ENCODE data around the gene F2RL2. TPM values are rescaled to one million over a fixed set of nuclear protein-coding genes. Genes with fewer than 3 reads are reported as not detected.

F2RL2 gene, protein sequence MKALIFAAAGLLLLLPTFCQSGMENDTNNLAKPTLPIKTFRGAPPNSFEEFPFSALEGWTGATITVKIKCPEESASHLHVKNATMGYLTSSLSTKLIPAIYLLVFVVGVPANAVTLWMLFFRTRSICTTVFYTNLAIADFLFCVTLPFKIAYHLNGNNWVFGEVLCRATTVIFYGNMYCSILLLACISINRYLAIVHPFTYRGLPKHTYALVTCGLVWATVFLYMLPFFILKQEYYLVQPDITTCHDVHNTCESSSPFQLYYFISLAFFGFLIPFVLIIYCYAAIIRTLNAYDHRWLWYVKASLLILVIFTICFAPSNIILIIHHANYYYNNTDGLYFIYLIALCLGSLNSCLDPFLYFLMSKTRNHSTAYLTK
- total RNA-seq (ENCODE audit: insufficient read depth, low replicate concordance), result 0.96 TPM

DNA sequence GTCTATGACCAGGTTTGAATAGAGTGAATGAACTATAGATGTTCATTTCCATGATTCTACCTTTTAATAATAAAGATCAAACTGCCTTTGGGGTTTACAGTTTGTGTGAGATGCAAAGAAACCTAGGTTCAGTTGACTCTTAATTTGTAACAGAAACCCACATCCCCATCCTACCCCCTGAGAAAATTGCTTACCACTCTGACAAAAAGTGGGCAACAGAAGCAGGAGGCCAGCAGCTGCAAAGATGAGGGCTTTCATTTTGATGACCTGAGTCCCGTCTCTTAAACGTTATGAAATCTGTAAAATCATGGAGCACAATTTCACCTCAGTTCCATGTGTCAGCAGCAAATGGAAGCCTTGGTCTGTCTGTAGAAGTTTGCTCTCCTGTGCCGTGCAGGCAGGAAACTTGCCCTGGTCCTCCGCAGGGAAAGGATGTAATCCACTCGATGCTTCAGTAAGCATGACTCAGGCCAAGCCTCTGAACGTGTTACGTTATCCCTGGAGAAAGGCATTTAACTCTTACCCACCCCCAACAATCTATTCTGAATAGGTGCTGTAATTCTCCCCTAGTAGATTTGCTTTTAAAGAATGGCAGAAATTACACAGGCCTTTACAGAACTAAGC lies at the start of gene F2RL2:
Gene F2RL2 (minus strand): TSS at position 431 of the 624 bp plus-strand sequence. CDS start 173 bp downstream, at position 258.
- peak; percentile 79 for DNase-seq (ENCODE audit: low spot score)

DNA sequence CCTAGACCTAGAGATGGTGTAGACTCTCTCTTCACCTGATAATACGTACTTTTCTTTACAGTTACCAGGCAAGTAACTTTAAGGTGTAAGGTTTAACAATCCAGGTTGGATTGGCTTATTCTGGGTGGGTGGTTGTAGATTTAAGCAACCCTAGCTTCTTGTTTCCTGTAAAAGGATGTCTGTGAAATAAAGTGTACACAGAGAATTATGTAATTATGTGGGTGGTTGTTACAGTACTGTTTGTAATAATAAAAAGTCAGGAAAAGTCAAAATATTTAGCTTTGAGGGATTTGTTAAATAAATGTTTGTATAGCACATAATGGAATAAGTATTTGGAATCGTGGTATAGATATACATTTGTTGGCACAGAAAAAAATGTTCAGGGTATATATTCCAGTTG lies 49.0 kb upstream of the F2RL2 start:
- no peak for DNase-seq (ENCODE audit: low spot score)

DNA sequence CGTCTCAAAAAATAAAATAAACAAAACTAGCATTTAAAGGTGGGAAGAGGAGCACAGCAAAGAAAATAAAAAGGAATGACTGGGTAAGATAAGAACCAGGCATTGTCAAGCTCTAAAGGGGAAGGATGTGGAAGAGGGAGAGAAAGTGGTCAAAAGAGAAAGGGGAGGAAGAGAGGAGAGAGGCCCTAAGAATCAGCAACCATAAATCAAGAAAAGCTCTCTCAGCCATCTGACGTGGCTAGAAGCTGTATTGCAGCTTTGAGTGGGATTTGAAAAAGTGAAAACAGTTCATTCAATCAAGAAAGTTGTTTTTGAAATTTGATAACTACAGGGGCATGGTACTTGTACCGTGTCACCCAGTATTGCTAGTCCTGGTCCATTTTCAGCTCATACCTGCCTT lies 47.3 kb upstream of the F2RL2 start:
- DNase-seq (ENCODE audit: low spot score), result no peak

DNA sequence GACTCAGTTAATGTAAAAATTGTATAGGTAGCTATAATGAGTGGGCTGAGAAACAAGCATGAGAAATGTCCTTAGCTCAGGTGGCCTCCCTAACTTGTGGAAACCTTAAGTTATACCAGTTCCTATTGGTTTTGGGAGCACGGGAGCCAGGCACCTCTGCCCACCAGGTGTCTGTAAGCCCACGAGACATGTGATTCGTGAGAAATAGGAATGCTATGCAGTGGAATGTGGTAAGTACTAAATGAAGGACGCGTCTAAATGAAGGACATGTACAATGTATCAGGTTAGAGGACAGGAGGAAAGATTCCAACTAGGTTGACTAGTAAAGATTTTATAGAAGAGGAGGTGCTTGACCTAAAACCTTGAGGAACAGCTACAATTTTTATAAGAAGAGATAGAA lies 46.0 kb upstream of the F2RL2 start:
- no peak for DNase-seq (ENCODE audit: low spot score)

DNA sequence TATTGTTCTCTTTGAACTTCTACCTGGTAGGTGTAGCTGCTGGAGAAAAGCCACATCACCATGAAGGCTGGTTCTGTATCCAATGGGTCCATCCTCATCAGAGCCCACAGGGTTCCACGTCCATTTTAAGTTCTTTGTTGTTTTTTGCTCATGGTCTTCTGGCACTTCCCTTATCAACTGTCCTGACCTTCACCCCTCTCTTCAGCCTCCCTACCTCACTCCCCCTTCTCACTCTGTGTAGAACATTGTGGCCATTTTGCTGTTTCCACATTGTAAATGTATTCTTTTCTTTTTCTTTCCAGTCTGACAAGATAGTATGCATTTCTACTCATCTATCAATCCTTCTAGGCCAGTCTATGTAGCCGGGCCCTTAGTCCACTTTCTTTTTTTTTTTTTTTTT lies 44.3 kb upstream of the F2RL2 start:
- DNase-seq (ENCODE audit: low spot score), result no peak

DNA sequence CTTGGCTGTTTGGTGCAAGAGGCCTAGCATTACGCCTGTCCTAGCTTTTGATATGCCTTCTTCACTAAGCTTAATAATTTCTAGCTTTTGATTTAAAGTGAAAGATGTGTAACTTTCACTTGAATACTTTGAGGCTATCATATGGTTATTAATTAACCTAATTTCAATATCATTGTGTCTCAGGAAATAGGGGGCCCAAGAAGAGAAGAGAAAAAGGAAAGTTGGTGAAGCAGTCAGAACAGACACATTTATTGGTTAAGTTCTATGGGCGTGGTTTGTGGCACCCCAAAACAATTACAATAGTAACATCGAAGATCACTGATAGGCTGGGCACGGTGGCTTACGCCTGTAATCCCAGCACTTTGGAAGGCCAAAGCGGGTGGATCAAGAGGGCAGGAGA lies 40.9 kb upstream of the F2RL2 start:
- DNase-seq (ENCODE audit: low spot score), result no peak

DNA sequence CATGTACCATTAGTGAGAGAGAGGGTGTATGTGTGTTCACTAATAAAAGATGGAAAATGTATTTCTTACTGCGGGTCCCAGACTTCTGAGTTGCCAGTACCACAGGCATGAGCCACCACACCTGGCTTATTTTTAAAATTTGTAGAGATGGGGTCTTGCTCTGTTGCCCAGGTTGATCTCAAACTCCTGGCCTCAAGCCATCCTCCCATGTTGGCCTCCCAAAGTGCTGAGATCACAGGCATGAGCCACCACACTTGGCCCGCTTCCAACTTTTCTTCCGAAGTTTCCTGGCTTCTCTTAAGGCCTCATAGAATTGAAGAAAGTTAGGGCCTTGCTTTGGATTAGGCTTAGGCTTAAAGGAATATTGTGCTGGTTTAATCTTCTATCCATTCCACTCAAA lies 40.4 kb upstream of the F2RL2 start:
- DNase-seq (ENCODE audit: low spot score), result no peak

DNA sequence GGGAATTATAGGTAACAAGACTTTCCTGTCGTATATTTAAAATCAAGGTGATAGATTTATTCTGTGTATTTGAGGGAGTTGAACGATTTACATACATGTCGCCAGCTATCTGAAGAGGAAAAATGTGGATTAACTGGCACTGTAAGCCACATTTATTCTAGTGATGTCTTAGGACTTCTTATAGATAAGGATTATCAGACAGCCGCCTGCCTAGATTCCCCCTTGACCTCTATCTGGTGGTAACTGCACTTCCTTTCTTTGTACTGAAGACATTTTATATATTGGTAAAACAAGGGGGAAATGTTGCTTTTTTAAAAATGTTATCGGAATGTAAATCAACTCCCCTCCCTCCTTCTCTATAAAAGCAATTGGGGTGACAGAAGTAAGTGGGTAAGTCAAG lies 39.3 kb upstream of the F2RL2 start:
- DNase-seq (ENCODE audit: low spot score), result no peak

DNA sequence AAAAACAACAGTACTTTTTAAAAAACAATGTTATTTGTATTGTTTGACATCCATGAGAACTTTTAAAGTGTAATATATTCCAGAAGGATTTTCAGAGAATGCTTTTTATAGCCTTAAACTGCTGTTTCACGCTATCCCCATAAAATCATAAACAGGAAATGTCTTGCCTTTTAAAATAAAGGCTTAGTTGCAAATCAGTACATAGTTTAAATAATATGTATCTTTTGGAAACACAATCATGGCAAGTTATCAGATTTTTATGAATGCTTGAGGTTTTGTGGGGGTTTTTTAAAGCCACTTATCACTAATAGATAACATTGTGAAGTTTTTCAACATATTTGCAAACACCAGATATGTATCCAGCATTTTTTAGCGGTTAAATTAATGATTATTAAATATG lies 37.2 kb upstream of the F2RL2 start:
- no peak for DNase-seq (ENCODE audit: low spot score)

DNA sequence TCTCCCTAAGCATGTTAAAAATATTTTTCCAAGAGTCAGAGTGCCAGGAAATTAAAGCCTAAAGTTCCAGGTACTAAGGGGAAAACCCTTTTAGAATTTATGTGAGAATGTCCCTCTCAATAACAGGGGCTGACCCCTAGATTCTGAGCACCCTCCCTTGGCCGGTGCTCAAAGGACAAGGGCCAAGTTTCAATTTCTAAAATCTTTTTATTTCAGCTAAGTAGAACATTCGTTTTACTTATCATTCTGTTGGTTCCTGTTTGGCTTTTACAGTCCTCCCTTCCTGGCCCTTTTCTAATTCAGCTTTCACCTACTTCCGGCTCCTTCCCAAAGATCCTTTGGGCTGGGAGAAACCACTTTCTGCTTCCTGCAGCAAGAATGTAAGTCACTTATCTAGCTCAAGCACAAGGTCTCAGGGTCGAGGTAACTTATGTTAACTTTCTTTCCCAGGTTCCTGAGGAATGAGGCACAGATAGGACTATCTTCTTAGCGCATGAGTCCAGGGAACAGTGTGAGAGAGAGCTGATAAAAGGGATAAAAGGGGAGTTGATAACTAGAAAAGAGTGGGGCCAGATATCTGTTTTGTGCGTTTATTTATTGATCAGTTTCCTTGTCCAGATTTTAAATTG lies 34.6 kb upstream of the F2RL2 start:
- DNase-seq (ENCODE audit: low spot score), result no peak

DNA sequence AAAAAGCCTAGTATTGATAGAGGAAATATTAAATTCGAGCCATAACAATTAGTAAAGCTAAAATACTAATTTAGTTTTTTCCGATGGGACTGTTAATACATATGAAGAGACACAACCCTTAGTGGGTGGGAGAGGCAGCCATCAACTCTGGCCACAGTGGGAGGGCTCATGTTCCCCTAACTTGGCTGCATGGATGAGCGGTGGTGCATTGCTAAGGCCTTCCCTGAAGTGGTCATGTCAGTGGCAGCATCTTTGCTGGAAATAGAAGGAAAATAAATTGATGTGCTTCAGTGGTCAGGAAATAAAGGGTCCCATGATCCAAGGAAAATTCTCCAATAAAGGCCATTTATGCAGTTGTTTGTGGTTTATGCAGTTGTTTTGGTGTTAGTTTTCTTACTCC lies 33.9 kb upstream of the F2RL2 start:
- no peak for DNase-seq (ENCODE audit: low spot score)

DNA sequence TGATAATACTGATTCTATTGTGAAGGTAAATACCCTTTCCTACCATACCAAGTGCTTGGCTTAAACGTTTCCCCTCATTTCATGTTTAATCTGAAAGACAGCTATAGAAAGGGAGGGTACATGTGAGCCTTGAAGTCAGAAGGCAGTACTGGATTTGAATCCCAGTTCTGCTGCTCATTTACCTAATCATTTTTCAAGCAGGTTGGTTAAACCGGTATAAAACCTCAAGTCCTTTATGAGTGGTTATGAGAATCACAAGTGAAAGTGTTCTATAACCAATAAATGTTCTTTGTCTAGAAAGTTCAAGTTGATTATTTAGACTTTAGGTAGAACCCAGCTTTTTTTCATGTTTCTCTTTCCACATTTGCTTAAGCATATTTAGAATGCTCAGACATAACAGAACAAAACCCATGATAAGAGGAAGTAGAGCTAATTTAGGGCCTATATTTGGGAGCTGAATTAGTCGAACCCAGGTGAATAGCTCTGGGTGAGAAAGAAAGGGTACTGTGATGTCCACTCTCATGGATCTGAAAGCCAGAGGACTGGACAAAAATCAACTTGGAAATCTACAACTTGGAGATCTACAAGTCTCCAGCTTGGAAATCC lies 29.7 kb upstream of the F2RL2 start:
- DNase-seq (ENCODE audit: low spot score), result no peak

DNA sequence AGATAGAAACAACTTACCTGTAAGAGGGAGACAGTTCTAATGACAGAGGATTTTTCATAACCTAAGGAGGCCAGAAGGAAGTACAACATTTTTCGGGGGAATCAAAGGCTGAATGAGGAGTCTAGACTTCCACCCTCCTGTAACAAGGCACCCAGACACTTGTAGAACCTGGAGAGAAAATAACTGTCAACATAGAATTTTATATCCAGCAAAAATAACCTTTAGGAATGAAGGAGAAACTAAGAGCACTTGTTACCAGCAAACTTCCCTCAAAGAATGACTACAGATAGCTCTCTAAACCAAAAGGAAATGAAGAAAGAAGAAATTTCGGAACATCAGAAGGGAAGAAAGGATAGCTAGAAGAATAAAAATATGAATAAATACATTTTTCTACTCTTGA lies 25.9 kb upstream of the F2RL2 start:
- no peak for DNase-seq (ENCODE audit: low spot score)

DNA sequence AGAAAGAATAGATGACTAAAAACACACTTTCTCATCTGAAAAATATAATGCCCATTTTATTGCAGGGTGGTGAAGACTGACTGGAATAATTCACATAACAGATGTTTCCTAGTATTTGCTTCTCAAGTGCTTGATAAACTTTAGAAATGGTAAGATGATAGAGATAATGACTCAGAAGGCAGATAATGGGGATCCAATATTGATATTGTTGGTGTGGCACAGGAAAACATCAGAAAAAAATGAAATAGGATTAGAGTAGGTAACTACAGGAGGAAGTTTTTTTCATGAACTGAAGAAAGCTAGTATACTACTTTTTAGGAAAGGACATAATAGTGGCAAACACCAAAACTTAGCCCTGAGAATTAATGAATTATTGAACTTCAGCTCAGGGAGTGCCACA lies 20.2 kb upstream of the F2RL2 start:
- DNase-seq (ENCODE audit: low spot score), result no peak

DNA sequence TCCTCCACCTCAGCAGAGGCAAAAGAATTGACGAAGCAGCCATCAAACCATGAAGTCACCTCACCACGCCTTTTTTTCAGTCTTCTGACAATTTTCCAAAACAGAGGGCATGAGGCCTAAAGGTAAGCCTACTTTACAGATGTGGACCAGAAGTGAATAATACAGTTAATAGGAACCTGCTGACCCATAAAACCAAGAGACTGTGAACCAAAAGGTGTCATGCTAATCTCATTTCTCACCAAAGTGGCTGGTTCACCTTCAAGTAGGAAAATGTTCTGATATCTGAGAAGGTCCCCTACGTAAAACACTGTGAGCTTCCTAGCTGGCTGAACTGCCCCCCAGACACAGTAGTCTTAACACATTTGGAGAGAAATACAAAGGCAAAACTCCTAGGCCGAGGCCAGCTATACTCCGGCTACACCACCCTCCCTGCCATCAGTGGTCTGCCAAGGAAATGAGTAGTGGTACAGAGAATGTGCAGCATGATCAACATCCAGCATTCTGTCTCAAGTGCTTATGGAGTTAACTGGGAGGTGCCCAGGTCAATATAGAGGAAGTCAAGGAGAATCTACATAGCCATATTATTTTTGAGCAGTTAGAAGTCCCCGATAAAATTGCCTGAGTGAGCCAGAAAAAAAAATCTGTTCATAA lies 19.3 kb upstream of the F2RL2 start:
- DNase-seq (ENCODE audit: low spot score), result no peak

DNA sequence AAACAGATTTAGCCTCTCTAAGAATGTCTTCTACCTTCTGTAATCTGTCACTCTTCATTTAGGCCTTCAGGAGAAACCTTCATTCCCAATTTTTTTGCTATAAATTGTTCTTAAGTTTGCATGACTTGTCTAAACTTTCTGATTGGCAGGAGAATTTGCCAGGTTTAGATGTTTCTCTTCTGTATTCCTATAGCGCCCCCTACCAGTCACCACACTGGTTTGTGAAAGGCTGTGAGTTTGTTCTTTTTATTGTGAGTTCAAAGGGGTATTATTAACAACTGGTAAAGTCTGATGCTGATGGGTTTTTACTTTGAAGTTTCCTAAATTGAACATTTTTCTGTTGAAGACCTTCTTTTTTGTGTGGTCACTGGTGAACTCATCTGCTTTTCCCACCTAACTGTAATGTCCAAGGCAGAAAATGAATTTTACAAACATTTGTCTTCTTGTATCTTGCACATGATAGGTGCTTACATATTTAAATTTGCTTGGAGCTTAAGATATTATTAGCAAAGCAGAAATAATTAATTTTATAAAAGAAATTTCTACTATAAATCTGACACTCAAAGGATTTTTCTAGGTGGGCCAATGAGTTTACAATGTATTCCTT lies 18.4 kb upstream of the F2RL2 start:
- DNase-seq (ENCODE audit: low spot score), result peak; percentile 61

DNA sequence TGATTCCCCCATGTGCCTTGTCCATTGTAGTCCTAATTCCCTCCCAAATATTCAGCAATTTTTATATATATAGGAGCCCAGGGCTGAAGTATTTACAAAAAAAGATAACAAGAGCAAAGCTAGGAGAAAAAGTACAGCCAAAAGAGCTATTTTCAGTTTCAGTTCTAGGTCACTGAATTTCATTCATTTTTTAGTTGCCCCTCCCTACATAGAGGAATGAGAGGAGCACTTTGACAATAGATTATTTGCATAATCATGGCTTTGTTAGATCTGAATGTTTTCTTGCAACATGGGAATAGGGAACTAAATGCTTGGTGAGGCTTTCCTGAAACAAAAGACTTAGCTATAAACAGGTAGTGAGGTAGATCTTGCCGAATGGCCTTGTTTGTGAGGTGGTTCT lies 15.3 kb upstream of the F2RL2 start:
- no peak for DNase-seq (ENCODE audit: low spot score)

DNA sequence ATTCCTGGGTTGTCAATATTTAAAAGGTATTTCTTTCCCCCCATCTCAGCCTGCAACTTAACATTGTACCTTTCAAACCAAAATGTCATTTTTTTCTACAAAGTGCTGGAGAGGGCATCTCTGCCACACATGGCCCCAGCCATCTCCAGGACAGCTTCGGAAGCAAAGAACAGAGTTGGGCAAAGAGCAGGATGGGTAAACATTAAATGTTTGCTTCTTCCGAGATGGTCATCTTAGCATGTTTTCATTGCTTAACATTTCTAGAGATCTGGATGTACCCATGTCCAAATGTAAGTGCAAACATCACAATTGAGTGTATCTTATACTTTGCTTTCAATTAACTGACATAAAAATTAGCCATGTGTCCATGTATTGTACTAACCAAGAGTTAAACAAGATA lies 14.3 kb upstream of the F2RL2 start:
- no peak for DNase-seq (ENCODE audit: low spot score)

DNA sequence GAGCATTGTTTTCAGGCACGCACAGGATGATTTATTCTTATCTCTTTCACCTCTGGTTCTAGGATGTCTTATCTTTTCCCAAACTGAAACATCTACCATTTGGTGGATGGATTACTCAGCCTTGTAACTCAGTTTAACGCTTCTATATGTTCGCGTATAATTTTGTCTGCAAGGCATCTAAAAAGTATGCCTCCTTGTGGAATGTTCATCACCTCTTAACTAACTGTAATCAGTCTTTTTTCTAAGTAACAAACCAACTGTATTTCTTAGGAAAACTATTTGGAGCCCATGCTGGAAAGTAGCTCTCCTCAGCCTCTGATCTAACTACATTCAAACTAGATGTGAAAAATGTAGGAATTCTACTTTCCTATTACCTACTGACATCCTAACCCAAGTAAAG lies 11.5 kb upstream of the F2RL2 start:
- no peak for DNase-seq (ENCODE audit: low spot score)

DNA sequence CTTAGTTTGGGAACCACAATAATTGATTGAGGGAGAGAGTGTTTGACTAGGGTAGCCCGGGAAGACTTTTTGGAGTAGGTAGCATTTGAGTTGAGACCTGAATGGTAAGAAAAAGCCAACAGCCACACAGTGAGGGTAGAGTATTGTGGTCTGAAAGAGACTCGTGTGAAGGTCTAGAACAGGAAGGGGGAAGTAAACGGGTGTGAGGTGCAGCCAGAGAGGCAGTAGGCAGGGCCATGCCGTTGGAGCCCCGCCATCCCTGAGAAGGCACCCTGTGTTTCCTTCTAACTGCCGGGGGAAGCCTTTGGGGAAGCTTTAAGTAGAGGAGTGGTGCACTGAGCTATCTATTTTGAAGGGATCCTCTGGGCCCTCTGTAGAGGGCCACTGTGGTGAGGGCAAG lies 3.5 kb upstream of the F2RL2 start:
- DNase-seq (ENCODE audit: low spot score), result no peak

DNA sequence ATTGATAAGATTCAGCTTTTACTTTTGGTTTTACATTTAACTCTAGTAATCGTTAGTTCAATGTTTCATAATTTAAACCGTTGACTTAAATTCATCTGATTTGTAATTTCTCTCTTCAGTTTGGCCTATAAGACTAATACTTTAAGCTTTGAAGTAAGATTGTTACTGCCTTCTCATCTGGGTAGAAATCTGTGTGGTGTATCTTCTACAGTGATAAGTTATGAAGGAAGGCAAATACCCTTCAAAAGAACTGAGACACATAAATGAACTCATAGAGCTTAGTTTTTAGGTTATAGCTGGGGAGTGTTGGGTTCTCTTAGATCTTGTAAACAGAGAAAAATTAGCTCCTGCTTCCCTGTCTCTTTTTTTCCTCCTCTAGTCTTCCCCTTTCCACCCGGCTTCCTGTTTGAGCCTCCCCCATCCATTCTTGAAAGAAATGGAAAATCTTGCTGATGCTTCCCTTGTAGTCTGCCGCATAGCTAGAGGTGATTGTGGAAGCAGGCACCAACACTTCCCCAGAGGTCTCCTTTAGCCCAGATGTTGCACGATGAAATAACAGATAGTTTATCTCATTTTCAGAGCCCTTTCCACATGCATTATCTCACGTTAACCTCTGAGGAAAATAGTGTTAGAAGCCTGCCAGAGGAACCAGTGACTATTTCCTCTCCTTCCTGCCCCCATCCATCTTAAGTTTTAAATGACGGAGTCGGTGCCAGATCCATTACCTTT lies 2.0 kb upstream of the F2RL2 start:
- DNase-seq (ENCODE audit: low spot score), result peak; percentile 50
